KMS-11 (cell line): ENCODE results near the gene MS4A15.

Experiments
- H2AFZ ChIP-seq: fragments of 200-600 bp; sonication (generic); 2 replicates; pipeline ENCODE4 v1.6.1; 2016; ENCODE audit warnings: antibody characterized with exemption, mixed run types, low read depth
- H3K27ac ChIP-seq: fragments of 200-600 bp; sonication (generic); 2 replicates; pipeline ENCODE4 v1.6.1; 2016; ENCODE audit warnings: mild to moderate bottlenecking, mixed run types
- H3K27me3 ChIP-seq: fragments of 200-600 bp; sonication (generic); 2 replicates; pipeline ENCODE4 v1.6.1; 2017; ENCODE audit warnings: mild to moderate bottlenecking, low read depth, mixed run types, moderate library complexity; ENCODE audit not compliant: insufficient read depth
- H3K36me3 ChIP-seq: fragments of 200-600 bp; sonication (generic); 2 replicates; pipeline ENCODE4 v1.6.1; 2017; ENCODE audit warnings: mild to moderate bottlenecking, mixed run types; ENCODE audit not compliant: insufficient read depth
- H3K4me1 ChIP-seq: fragments of 200-600 bp; sonication (generic); 2 replicates; pipeline ENCODE4 v1.6.1; 2016; ENCODE audit warnings: mild to moderate bottlenecking, low read depth, mixed run types; ENCODE audit not compliant: poor library complexity, severe bottlenecking
- H3K4me2 ChIP-seq: fragments of 200-600 bp; sonication (generic); 2 replicates; pipeline ENCODE4 v1.7.0; 2016; ENCODE audit warnings: mild to moderate bottlenecking, mixed run types
- H3K4me3 ChIP-seq: fragments of 200-600 bp; sonication (generic); IDR thresholded peaks from 2 replicates; pipeline ENCODE4 v1.6.1; 2017; ENCODE audit warnings: low read depth, low read length, mixed read lengths; ENCODE audit not compliant: insufficient read depth
- H3K79me2 ChIP-seq: fragments of 200-600 bp; sonication (generic); 2 replicates; pipeline ENCODE4 v1.6.1; 2016; ENCODE audit warnings: low read depth, mixed run types; ENCODE audit not compliant: insufficient read depth
- H3K9ac ChIP-seq: fragments of 200-600 bp; sonication (generic); 2 replicates; pipeline ENCODE4 v1.6.1; 2016; ENCODE audit warnings: mild to moderate bottlenecking, mixed run types
- H4K20me1 ChIP-seq: fragments of 200-600 bp; sonication (generic); 2 replicates; pipeline ENCODE4 v1.6.1; 2016; ENCODE audit warnings: mild to moderate bottlenecking, mixed run types; ENCODE audit not compliant: insufficient read depth
- TF ChIP-seq, protein P1 (sequence below): fragments of 200-600 bp; sonication (generic); conservative IDR thresholded peaks from 2 replicates; pipeline ENCODE4 v1.6.1; 2017; ENCODE audit warnings: low read depth, mild to moderate bottlenecking, antibody characterized with exemption, low read length, moderate library complexity, mixed read lengths

MS4A15 gene

DNA sequence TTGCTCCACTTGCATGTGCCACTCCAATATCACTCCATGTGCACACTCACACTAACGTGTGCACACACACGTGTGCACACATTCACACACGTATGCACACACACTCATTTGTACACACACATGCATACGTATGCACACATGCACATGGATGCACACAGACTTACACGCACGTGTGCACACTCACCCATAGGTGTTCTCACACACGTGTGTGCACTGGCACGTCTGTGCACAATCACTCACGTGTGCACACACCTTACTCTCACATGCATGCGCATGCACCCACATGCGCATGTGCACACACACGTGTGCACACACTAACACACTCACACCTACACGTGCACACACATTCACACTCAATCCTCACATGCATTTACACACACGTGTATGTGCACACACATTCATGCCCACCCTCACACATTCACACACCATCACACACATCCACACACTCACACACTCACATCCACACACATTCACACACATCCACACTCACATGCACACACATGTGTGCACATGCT, 9.3 kb upstream of the MS4A15 start:
- TF ChIP-seq, protein P1, sequence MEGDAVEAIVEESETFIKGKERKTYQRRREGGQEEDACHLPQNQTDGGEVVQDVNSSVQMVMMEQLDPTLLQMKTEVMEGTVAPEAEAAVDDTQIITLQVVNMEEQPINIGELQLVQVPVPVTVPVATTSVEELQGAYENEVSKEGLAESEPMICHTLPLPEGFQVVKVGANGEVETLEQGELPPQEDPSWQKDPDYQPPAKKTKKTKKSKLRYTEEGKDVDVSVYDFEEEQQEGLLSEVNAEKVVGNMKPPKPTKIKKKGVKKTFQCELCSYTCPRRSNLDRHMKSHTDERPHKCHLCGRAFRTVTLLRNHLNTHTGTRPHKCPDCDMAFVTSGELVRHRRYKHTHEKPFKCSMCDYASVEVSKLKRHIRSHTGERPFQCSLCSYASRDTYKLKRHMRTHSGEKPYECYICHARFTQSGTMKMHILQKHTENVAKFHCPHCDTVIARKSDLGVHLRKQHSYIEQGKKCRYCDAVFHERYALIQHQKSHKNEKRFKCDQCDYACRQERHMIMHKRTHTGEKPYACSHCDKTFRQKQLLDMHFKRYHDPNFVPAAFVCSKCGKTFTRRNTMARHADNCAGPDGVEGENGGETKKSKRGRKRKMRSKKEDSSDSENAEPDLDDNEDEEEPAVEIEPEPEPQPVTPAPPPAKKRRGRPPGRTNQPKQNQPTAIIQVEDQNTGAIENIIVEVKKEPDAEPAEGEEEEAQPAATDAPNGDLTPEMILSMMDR = no peak
- Histone ChIP-seq H3K36me3 (no peaks in the 10 kb centered on the region), H2AFZ (no peak overlapping the region), H3K9ac (no peak overlapping the region), H3K27ac (no peak overlapping the region), H3K4me2 (no peak overlapping the region), H3K4me1 (peaks cover 11% of the 10 kb centered on the region), H3K79me2 (no peaks in the 10 kb centered on the region), H3K4me3 (no peak overlapping the region), H3K27me3 (no peaks in the 10 kb centered on the region), H4K20me1 (no peaks in the 10 kb centered on the region)

DNA sequence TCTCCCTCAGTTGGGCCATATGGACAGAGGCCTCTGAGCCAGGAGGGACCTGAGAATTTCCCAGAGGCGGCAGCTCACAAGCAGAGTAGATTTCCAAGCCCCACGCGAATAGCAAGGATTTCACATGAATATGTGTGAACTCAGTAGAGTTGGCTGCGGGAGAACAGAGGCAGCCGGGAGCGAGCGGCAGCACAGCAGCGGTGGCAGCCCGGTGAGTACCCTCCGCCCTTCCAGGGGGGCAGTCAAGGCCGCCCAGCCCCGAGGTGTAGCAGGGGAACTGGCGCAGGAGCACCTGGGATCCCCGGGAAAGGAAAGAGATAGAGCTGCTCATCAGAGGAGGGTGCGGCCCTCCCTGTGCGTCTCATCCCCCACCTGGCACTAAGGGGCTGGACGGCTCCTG, 8.4 kb upstream of the MS4A15 start:
- H3K4me2 ChIP-seq = no peak overlapping the region
- no peak overlapping the region for H3K4me3 ChIP-seq
- H4K20me1 ChIP-seq = no peaks in the 10 kb centered on the region
- no peaks in the 10 kb centered on the region for H3K27me3 ChIP-seq
- no peak overlapping the region for H3K27ac ChIP-seq
- TF ChIP-seq, protein P1 = no peak
- H2AFZ ChIP-seq = no peak overlapping the region
- H3K4me1 ChIP-seq = peaks cover 11% of the 10 kb centered on the region
- no peak overlapping the region for H3K9ac ChIP-seq
- no peaks in the 10 kb centered on the region for H3K79me2 ChIP-seq
- no peaks in the 10 kb centered on the region for H3K36me3 ChIP-seq

DNA sequence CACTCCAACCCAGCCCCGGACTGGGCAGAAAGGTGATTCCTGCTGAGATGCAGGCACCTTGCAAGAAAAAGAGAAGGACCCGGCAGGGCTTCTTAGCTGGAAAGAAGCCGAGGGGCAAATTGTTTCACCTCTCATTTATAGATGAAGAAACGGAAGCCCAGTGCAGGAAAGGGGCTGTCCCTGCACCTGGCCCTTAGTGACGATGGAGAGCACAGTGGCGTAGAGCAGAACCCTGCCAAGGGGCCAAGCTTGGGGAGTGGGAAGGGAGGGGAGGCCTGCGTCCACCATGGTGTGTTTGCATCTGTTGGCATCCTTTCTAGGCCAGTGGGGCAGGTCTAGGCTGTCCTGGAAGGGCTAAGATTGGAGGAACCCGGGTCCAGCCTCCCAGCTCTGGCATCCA, 7.8 kb upstream of the MS4A15 start:
- Histone ChIP-seq H3K79me2 (no peaks in the 10 kb centered on the region), H2AFZ (no peak overlapping the region), H3K4me3 (no peak overlapping the region), H3K27ac (no peak overlapping the region), H3K4me2 (no peak overlapping the region), H4K20me1 (no peaks in the 10 kb centered on the region), H3K9ac (no peak overlapping the region), H3K36me3 (no peaks in the 10 kb centered on the region), H3K4me1 (peaks cover 11% of the 10 kb centered on the region), H3K27me3 (no peaks in the 10 kb centered on the region)
- TF ChIP-seq, protein P1 = no peak

DNA sequence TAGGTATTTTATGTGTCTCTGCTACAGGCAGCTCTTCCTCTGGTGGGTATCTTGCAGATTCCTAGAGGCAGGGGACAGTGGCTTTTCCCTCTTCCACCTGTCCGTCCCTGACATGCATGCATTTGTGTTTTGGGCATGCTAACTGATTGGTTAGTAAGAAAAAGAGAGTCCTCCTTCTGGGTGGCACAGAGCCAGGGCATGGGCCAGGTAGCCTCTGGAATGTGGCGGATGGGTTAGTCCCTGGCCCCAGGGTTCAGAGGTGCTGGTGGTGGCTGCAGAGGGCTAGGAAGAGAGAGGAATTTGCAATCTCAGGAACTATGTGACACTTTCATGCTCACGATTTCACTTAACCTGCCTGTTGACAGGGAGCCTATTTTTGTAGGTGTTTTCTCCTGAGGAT, 5.8 kb upstream of the MS4A15 start:
- Histone ChIP-seq H3K9ac (no peak overlapping the region), H4K20me1 (no peaks in the 10 kb centered on the region), H3K27me3 (no peaks in the 10 kb centered on the region), H3K4me3 (no peak overlapping the region), H3K79me2 (no peaks in the 10 kb centered on the region), H2AFZ (no peak overlapping the region), H3K4me2 (no peak overlapping the region), H3K36me3 (no peaks in the 10 kb centered on the region), H3K4me1 (peaks cover 18% of the 10 kb centered on the region), H3K27ac (no peak overlapping the region)
- TF ChIP-seq, protein P1 = no peak
